HepG2 (cell line): ENCODE measurements around the gene FGD3. TPM values are rescaled to one million over a fixed set of nuclear protein-coding genes. Genes with fewer than 3 reads are reported as not detected.
A peak's percentile ranks its signal among the peaks of the same experiment; 100 is the strongest.

Experiments used
- ATAC-seq: fragments of 200-7000 bp; cut with Tn5 transposase; 3 replicates; pipeline ENCODE4 v1.9.1; 2020; ENCODE audit warnings: mild to moderate bottlenecking, moderate library complexity
- BruUV-seq: library from RNA; stranded (reverse); fragments of 400-500 nt; replicated peaks from 2 replicates; lab custom pipeline; 2021; lab: Mats Ljungman, UMichigan
- CTCF ChIA-PET: fragments of 300-600 bp; formaldehyde crosslinking; extraction: SDS; loops from one replicate; lab custom pipeline; 2021; ENCODE audit warnings: low total read pairs, inconsistent platforms, low intra/inter-chr PET ratio; lab: Yijun Ruan, JAX
- POLR2A ChIA-PET: fragments of 350-600 bp; sonication (Branson Sonifier 250); formaldehyde crosslinking; loops from one replicate; lab custom pipeline; 2020; ENCODE audit warnings: antibody characterized with exemption, inconsistent platforms; lab: Yijun Ruan, JAX
- DNase-seq: peaks from one replicate; pipeline ENCODE4 v3.0.0-alpha.2; 2015; ENCODE audit warnings: low spot score
- FAIRE-seq: peaks from 3 replicates; lab custom pipeline; 2011; peaks lifted over from hg19 to GRCh38; lab: Jason Lieb, UNC
- H2AFZ ChIP-seq: one replicate; pipeline ENCODE4 v1.6.1; 2011; ENCODE audit warnings: low read length, inconsistent platforms
- H3K27ac ChIP-seq: fragments of 300-600 bp; 3 replicates; pipeline ENCODE4 v1.8.0; 2011; ENCODE audit warnings: mixed run types, mild to moderate bottlenecking, mixed read lengths, low read length, inconsistent platforms; ENCODE audit not compliant: insufficient read depth; ENCODE audit errors: extremely low read length
- H3K27me3 ChIP-seq, 2 experiments: fragments of 200-600 bp in 1 of 2; 2 replicates in 1 of 2; 3 replicates in 1 of 2; pipeline versions ENCODE4 v1.6.0 to v1.8.0; 2011; ENCODE audit warnings: low read length in 2 of 2, mild to moderate bottlenecking in 2 of 2, moderate library complexity in 2 of 2, inconsistent platforms in 1 of 2; ENCODE audit not compliant: insufficient read depth in 2 of 2, control insufficient read depth in 1 of 2
- H3K36me3 ChIP-seq, 2 experiments: fragments of 200-600 bp in 1 of 2; replicated peaks in 1 of 2; 2 replicates in 1 of 2; 3 replicates in 1 of 2; pipeline versions ENCODE4 v1.5.1 to v1.8.0; 2011; ENCODE audit warnings: low read length in 2 of 2, inconsistent platforms in 1 of 2; ENCODE audit not compliant: insufficient read depth in 2 of 2, control insufficient read depth in 1 of 2
- H3K4me1 ChIP-seq: 2 replicates; pipeline ENCODE4 v1.5.1; 2012; ENCODE audit warnings: low read length, inconsistent platforms; ENCODE audit not compliant: insufficient read depth
- H3K4me2 ChIP-seq: 2 replicates; pipeline ENCODE4 v1.6.0; 2011; ENCODE audit warnings: low read depth, low read length, inconsistent platforms
- H3K4me3 ChIP-seq, 3 experiments: fragments of 200-600 bp in 1 of 3; sonication (generic), shearing (Covaris generic) in 1 of 3; replicated peaks in 1 of 3; 2 replicates each; pipeline ENCODE4 v1.5.1; 2011 to 2016; ENCODE audit warnings: low read length in 3 of 3, inconsistent platforms in 2 of 3, low read depth in 2 of 3, mild to moderate bottlenecking in 2 of 3, control low read depth in 1 of 3, mixed read lengths in 1 of 3; ENCODE audit not compliant: insufficient read depth in 1 of 3
- H3K79me2 ChIP-seq: one replicate; pipeline ENCODE4 v1.6.1; 2011; ENCODE audit warnings: low read length, inconsistent platforms; ENCODE audit not compliant: insufficient read depth
- H3K9ac ChIP-seq: 2 replicates; pipeline ENCODE4 v1.6.0; 2011; ENCODE audit warnings: mild to moderate bottlenecking, low read depth, low read length, inconsistent platforms; ENCODE audit not compliant: insufficient read depth
- H3K9me3 ChIP-seq: 2 replicates; pipeline ENCODE4 v1.5.1; 2012; ENCODE audit warnings: mild to moderate bottlenecking, low read length
- H4K20me1 ChIP-seq: 2 replicates; pipeline ENCODE4 v1.6.0; 2011; ENCODE audit warnings: inconsistent platforms, mild to moderate bottlenecking, low read length, moderate library complexity; ENCODE audit not compliant: insufficient read depth
- CSRNP1 ChIP-seq: sonication (generic); formaldehyde crosslinking; IDR thresholded peaks from 2 replicates; pipeline ENCODE4 v1.8.1; 2023; ENCODE audit warnings: mild to moderate bottlenecking, missing genetic modification reagents
- HMGXB4 ChIP-seq, 2 experiments: sonication (generic) in 1 of 2; formaldehyde crosslinking in 1 of 2; IDR thresholded peaks; 2 replicates each; pipeline versions ENCODE4 v1.4.0 to v1.6.1; 2018 to 2020; ENCODE audit warnings: missing genetic modification reagents in 2 of 2, borderline replicate concordance in 1 of 2, low read depth in 1 of 2, mild to moderate bottlenecking in 1 of 2, missing biosample characterization in 1 of 2
- HNRNPL ChIP-seq: fragments of 200-400 bp; formaldehyde crosslinking; IDR thresholded peaks from 2 replicates; pipeline ENCODE4 v1.6.1; 2017; ENCODE audit warnings: mild to moderate bottlenecking, low read depth, low read length
- NBN ChIP-seq: fragments of 450-650 bp; conservative IDR thresholded peaks from 2 replicates; pipeline ENCODE4 v1.6.1; 2017
- PHF21A ChIP-seq: sonication (generic); formaldehyde crosslinking; IDR thresholded peaks from 2 replicates; pipeline ENCODE4 v1.5.0; 2020; ENCODE audit warnings: mild to moderate bottlenecking, missing genetic modification reagents
- SIX4 ChIP-seq: sonication (generic); formaldehyde crosslinking; IDR thresholded peaks from 2 replicates; pipeline ENCODE4 v1.4.0; 2020; ENCODE audit warnings: missing genetic modification reagents
- ZFX ChIP-seq: sonication (generic); formaldehyde crosslinking; IDR thresholded peaks from 2 replicates; pipeline ENCODE4 v1.4.0; 2020; ENCODE audit warnings: mild to moderate bottlenecking, low read depth, missing genetic modification reagents, moderate library complexity
- ZNF512B ChIP-seq: sonication (generic); formaldehyde crosslinking; IDR thresholded peaks from 2 replicates; pipeline ENCODE4 v1.5.1; 2020; ENCODE audit warnings: missing genetic modification reagents, mild to moderate bottlenecking, borderline replicate concordance
- WGBS: methylation state at CpG from one replicate; pipeline ENCODE4 v1.1.6; 2017; ENCODE audit warnings: low lambda C conversion rate; 5-methylcytosine and 5-hydroxymethylcytosine counted together
- in situ Hi-C: cut with HindIII; loops from 2 replicates; pipeline ENCODE4 v1.10.0; 2017; ENCODE audit warnings: low pct_unique_long_range_greater_than_20kb; ENCODE audit not compliant: extremely low pct_ligation_motif_present
- intact Hi-C: fragments of 100-400 bp; cut with micrococcal nuclease; formaldehyde crosslinking; loops from one replicate; pipeline ENCODE4 v1.10.0; 2022; ENCODE audit not compliant: unreplicated experiment
- polyA plus RNA-seq, 8 experiments: library from polyadenylated mRNA; depleted of rRNA in 3 of 8; stranded (reverse) in 7 of 8; unstranded in 1 of 8; fragments of >200 nt; fragmentation: Illumina TruSeq in 4 of 8; extraction: Trizol in 4 of 8; gene quantifications; 2 replicates each; pipeline versions ENCODE4 v1.2.1 to v1.2.3, GENCODE V29; 2011 to 2016; ENCODE audit warnings: low read depth in 4 of 8, missing spikeins in 1 of 8, mixed read lengths in 1 of 8; ENCODE audit not compliant: insufficient read depth in 1 of 8
- total RNA-seq, 5 experiments: library from RNA; depleted of rRNA; stranded (reverse); fragments of >200 nt; fragmentation: Illumina TruSeq; extraction: Trizol; gene quantifications; 2 replicates each; pipeline ENCODE4 v1.2.3, GENCODE V29; 2016; ENCODE audit warnings: low read depth in 1 of 5

The FGD3 gene
- total and polyA plus RNA-seq, 2 of the 13 experiments (the other 11 are each of a cell fraction or from before 2014, with no cell fraction given), result 0.53 to 1.1 TPM

- Histone ChIP-seq H2AFZ (no peak overlapping the region), H3K4me3 (peak overlapping the region in 1 of 3 experiments; percentile 64; a peak in 1 of 6 replicates), H3K79me2 (no peaks in the 10 kb centered on the region), H3K9ac (no peak overlapping the region), H3K36me3 (no peaks in the 10 kb centered on the region), H3K4me2 (peak overlapping the region; percentile 86; the same call in 1 of the 2 replicates), H4K20me1 (no peaks in the 10 kb centered on the region), H3K9me3 (no peaks in the 10 kb centered on the region), H3K27me3 (peaks cover 10 to 29% of the 10 kb centered on the region in 2 experiments; a peak in 3 of 5 replicates), H3K4me1 (peaks cover 75% of the 10 kb centered on the region), H3K27ac (no peak overlapping the region)
- BruUV-seq, result no TSS peak
- POLR2A ChIA-PET, result no interaction called here
- CTCF ChIA-PET, result no interaction called here
- in situ Hi-C loops, result no loop called here
- DNase-seq, result no peak
- FAIRE-seq, result peak; percentile 18
- ATAC-seq, result peak; percentile 66
- TF ChIP-seq HMGXB4 (CRISPR knock-in tag; IDR thresholded peaks at IDR 0.05; ENCODE audit: borderline replicate concordance in 1 of 2, low read depth in 1 of 2) (no peak), ZFX (0 out of 2 replicates have a peak, but pooled peaks have one; percentile 1)
- TF ChIP-seq, all 625 proteins: peak for 1
- intact Hi-C loops, result loop anchor here (5.0 kb wide), 1 partner anchor 55 kb away; no protein-coding TSS in a partner anchor
- WGBS, result 40% methylated on average over 8 of the region's 8 CpGs
These were observed 109.8 kb downstream of the FGD3 start for GRCh38 chr9:93057042-93057702.

- Histone ChIP-seq H3K79me2 (no peaks in the 10 kb centered on the region), H2AFZ (no peak overlapping the region), H3K36me3 (no peaks in the 10 kb centered on the region), H3K4me3 (peak overlapping the region in 2 of 3 experiments; percentile 35 to 64; a peak in 4 of 6 replicates), H3K4me1 (peaks cover 80% of the 10 kb centered on the region), H3K27ac (peak overlapping the region; percentile 33), H4K20me1 (no peaks in the 10 kb centered on the region), H3K9me3 (no peaks in the 10 kb centered on the region), H3K9ac (peak overlapping the region; percentile 48), H3K27me3 (peaks cover 9 to 23% of the 10 kb centered on the region in 2 experiments; a peak in 3 of 5 replicates), H3K4me2 (peak overlapping the region; percentile 86)
- 10% methylated on average over 14 of the region's 14 CpGs for WGBS
- intact Hi-C loops, result loop anchor here (5.0 kb wide), 1 partner anchor 56 kb away; no protein-coding TSS in a partner anchor
- ATAC-seq (peak; percentile 2; the same call in 2 of the 3 replicates), FAIRE-seq (no peak), DNase-seq (no peak)
- POLR2A ChIA-PET, result no interaction called here
- in situ Hi-C loops, result no loop called here
- CTCF ChIA-PET, result no interaction called here
- BruUV-seq, result no TSS peak
- TF ChIP-seq CSRNP1 (CRISPR knock-in tag), result 0 out of 2 replicates have a peak, but pooled peaks have one; percentile 44
- TF ChIP-seq NBN, result no peak
- TF ChIP-seq SIX4, result no peak
- no peak for TF ChIP-seq PHF21A (CRISPR knock-in tag)
- TF ChIP-seq HNRNPL, result peak; percentile 86
- no peak for TF ChIP-seq ZNF512B (CRISPR knock-in tag)
These were observed 110.5 kb downstream of the FGD3 start for GRCh38 chr9:93057703-93058354.
